OCI-LY1 (cell line): ENCODE data around the gene ARHGEF10L.

Experiments used
- H2AFZ ChIP-seq: fragments of 200-600 bp; sonication (generic), shearing (Covaris generic); 2 replicates; pipeline ENCODE4 v1.6.0; 2014; ENCODE audit warnings: antibody characterized with exemption, mild to moderate bottlenecking, low read length
- H3F3A ChIP-seq: fragments of 200-600 bp; sonication (generic), shearing (Covaris generic); 2 replicates; pipeline ENCODE4 v1.6.0; 2014; ENCODE audit warnings: mild to moderate bottlenecking, antibody characterized with exemption, low read length, moderate library complexity; ENCODE audit not compliant: insufficient read depth
- H3K27ac ChIP-seq: fragments of 200-600 bp; sonication (generic); 2 replicates; pipeline ENCODE4 v1.5.1; 2014; ENCODE audit warnings: low read length, mixed run types, mild to moderate bottlenecking, low read depth; ENCODE audit not compliant: poor library complexity, severe bottlenecking
- H3K27me3 ChIP-seq: fragments of 200-600 bp; sonication (generic); 2 replicates; pipeline ENCODE4 v1.6.0; 2014; ENCODE audit warnings: antibody characterized with exemption, mild to moderate bottlenecking, low read length, moderate library complexity; ENCODE audit not compliant: insufficient read depth
- H3K36me3 ChIP-seq: fragments of 200-600 bp; sonication (generic); 2 replicates; pipeline ENCODE4 v1.6.1; 2014; ENCODE audit warnings: mild to moderate bottlenecking, antibody characterized with exemption, low read length, moderate library complexity, mixed read lengths; ENCODE audit not compliant: insufficient read depth
- H3K4me1 ChIP-seq: fragments of 200-600 bp; sonication (generic); 2 replicates; pipeline ENCODE4 v1.5.1; 2014; ENCODE audit warnings: mild to moderate bottlenecking, low read length, moderate library complexity; ENCODE audit not compliant: insufficient read depth, severe bottlenecking
- H3K4me2 ChIP-seq: fragments of 200-600 bp; sonication (generic), shearing (Covaris generic); 2 replicates; pipeline ENCODE4 v1.6.1; 2014; ENCODE audit warnings: low read length
- H3K4me3 ChIP-seq: fragments of 200-600 bp; sonication (generic); 2 replicates; pipeline ENCODE4 v1.5.1; 2014; ENCODE audit warnings: low read length, low read depth, mild to moderate bottlenecking, mixed read lengths; ENCODE audit not compliant: poor library complexity, severe bottlenecking
- H3K79me2 ChIP-seq: fragments of 200-600 bp; shearing (Covaris generic); 2 replicates; pipeline ENCODE4 v1.6.1; 2016; ENCODE audit warnings: mixed run types, low read length, mixed read lengths; ENCODE audit not compliant: insufficient read depth
- H3K9ac ChIP-seq: fragments of 200-600 bp; sonication (generic), shearing (Covaris generic); 2 replicates; pipeline ENCODE4 v1.6.1; 2014; ENCODE audit warnings: mild to moderate bottlenecking, low read length, mixed read lengths
- H3K9me2 ChIP-seq: fragments of 200-600 bp; sonication (generic), shearing (Covaris generic); 2 replicates; pipeline ENCODE4 v1.6.1; 2014; ENCODE audit warnings: low read depth, mild to moderate bottlenecking, low read length, mixed read lengths
- H3K9me3 ChIP-seq: fragments of 200-600 bp; shearing (Covaris generic); 2 replicates; pipeline ENCODE4 v1.6.1; 2014; ENCODE audit warnings: low read length, mixed read lengths
- H4K20me1 ChIP-seq: fragments of 200-600 bp; sonication (generic), shearing (Covaris generic); 2 replicates; pipeline ENCODE4 v1.6.0; 2016; ENCODE audit warnings: mild to moderate bottlenecking, low read length; ENCODE audit not compliant: insufficient read depth
- EZH2 ChIP-seq: fragments of 200-600 bp; sonication (generic), shearing (Covaris generic); IDR thresholded peaks from 2 replicates; pipeline ENCODE4 v1.8.0; 2017; ENCODE audit warnings: borderline replicate concordance, mixed run types, mild to moderate bottlenecking, antibody characterized with exemption, low read length, moderate library complexity, mixed read lengths
- TF ChIP-seq, protein P1 (sequence below): fragments of 200-600 bp; sonication (generic), shearing (Covaris generic); IDR thresholded peaks from 2 replicates; pipeline ENCODE4 v1.5.1; 2017; ENCODE audit warnings: mild to moderate bottlenecking, antibody characterized with exemption, low read length, moderate library complexity, mixed read lengths

Gene ARHGEF10L

GRCh38 chr1:17674726-17675500, 135.4 kb downstream of the ARHGEF10L start:
- TF ChIP-seq EZH2 = no peak
- TF ChIP-seq, protein P1, sequence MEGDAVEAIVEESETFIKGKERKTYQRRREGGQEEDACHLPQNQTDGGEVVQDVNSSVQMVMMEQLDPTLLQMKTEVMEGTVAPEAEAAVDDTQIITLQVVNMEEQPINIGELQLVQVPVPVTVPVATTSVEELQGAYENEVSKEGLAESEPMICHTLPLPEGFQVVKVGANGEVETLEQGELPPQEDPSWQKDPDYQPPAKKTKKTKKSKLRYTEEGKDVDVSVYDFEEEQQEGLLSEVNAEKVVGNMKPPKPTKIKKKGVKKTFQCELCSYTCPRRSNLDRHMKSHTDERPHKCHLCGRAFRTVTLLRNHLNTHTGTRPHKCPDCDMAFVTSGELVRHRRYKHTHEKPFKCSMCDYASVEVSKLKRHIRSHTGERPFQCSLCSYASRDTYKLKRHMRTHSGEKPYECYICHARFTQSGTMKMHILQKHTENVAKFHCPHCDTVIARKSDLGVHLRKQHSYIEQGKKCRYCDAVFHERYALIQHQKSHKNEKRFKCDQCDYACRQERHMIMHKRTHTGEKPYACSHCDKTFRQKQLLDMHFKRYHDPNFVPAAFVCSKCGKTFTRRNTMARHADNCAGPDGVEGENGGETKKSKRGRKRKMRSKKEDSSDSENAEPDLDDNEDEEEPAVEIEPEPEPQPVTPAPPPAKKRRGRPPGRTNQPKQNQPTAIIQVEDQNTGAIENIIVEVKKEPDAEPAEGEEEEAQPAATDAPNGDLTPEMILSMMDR = no peak
- no peak overlapping the region for H3K4me2 ChIP-seq

GRCh38 chr1:17675744-17676143, 136.2 kb downstream of the ARHGEF10L start:
- no peak overlapping the region for H2AFZ ChIP-seq
- no peak overlapping the region for H3K4me2 ChIP-seq
- TF ChIP-seq EZH2 = no peak
- TF ChIP-seq, protein P1 = no peak
- H3K9me2 ChIP-seq = no peaks in the 10 kb centered on the region
- no peaks in the 10 kb centered on the region for H3F3A ChIP-seq
- H3K79me2 ChIP-seq = no peaks in the 10 kb centered on the region
- no peak overlapping the region for H3K27ac ChIP-seq
- no peaks in the 10 kb centered on the region for H3K9me3 ChIP-seq
- no peaks in the 10 kb centered on the region for H3K4me1 ChIP-seq
- no peak overlapping the region for H3K4me3 ChIP-seq
- H3K27me3 ChIP-seq = no peaks in the 10 kb centered on the region
- no peaks in the 10 kb centered on the region for H3K36me3 ChIP-seq
- H4K20me1 ChIP-seq = no peaks in the 10 kb centered on the region
- H3K9ac ChIP-seq = no peak overlapping the region

More at GRCh38 chr1:17674726-17675500, 135.4 kb downstream of the ARHGEF10L start:
- Histone ChIP-seq H3K36me3 (no peaks in the 10 kb centered on the region), H3K4me1 (no peaks in the 10 kb centered on the region), H4K20me1 (no peaks in the 10 kb centered on the region), H3K9me2 (no peaks in the 10 kb centered on the region), H3K9ac (no peak overlapping the region), H3K79me2 (no peaks in the 10 kb centered on the region), H3K4me3 (no peak overlapping the region), H2AFZ (no peak overlapping the region), H3K9me3 (no peaks in the 10 kb centered on the region), H3K27ac (no peak overlapping the region), H3F3A (no peaks in the 10 kb centered on the region), H3K27me3 (no peaks in the 10 kb centered on the region)

DNA sequence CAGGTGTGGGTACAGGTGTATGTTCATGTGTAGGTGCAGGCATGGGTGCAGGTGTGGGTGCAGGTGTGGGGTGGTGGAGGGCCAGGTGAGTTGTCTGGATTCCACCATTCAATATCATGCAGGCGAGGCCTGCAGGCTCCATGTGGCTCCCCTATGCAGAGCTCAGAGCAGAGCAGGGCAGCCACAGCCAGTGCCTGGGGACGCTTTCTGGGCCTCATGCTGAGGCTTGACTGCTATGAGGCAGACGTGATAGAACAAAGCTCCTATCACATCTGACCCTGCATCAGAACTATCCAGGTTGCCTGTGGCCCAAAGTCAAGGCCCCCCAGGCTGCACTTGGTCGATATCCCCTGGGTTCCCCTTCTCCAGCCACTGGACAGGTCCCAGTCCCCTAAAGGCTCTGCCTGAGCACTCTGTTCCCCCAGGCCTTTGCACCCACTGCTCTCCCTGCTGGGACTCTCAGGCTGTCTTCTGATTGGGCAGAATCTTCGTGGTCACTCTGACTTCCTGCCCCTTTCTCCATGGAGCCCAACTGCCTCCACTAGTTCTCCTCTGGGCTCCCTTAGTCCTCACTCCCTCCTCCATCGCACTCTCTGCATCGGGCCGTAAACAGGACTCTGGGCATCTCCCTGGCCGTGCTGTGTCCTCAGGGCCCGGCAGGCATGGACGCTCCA, 137.0 kb downstream of the ARHGEF10L start:
- H3K9ac ChIP-seq = no peak overlapping the region
- no peaks in the 10 kb centered on the region for H3K27me3 ChIP-seq
- no peaks in the 10 kb centered on the region for H3K9me2 ChIP-seq
- no peaks in the 10 kb centered on the region for H3K4me1 ChIP-seq
- H2AFZ ChIP-seq = no peak overlapping the region
- H3K36me3 ChIP-seq = no peaks in the 10 kb centered on the region
- H3K4me2 ChIP-seq = no peak overlapping the region
- TF ChIP-seq, protein P1 = no peak
- no peak for TF ChIP-seq EZH2
- no peak overlapping the region for H3K4me3 ChIP-seq
- H3K79me2 ChIP-seq = no peaks in the 10 kb centered on the region
- H4K20me1 ChIP-seq = no peaks in the 10 kb centered on the region
- no peaks in the 10 kb centered on the region for H3F3A ChIP-seq
- H3K9me3 ChIP-seq = no peaks in the 10 kb centered on the region
- no peak overlapping the region for H3K27ac ChIP-seq
